H1 (cell line): ENCODE data around the gene BAIAP2. TPM values are rescaled to one million over a fixed set of nuclear protein-coding genes. Genes with fewer than 3 reads are reported as not detected.

ENCODE experiments used
- BRCA1 ChIP-seq: IDR thresholded peaks from 2 replicates; pipeline ENCODE4 v1.6.1; 2012; ENCODE audit warnings: low read depth, low read length, improper control_type of control experiment
- KDM4A ChIP-seq: IDR thresholded peaks from one replicate; pipeline ENCODE4 v1.7.1; 2012; ENCODE audit warnings: low read depth, mild to moderate bottlenecking, moderate library complexity, low read length, inconsistent platforms; ENCODE audit not compliant: severe bottlenecking
- POLR2AphosphoS5 ChIP-seq: IDR thresholded peaks from 2 replicates; pipeline ENCODE4 v1.6.1; 2011; ENCODE audit warnings: low read depth, low read length
- RNF2 ChIP-seq: fragments of 200-900, 300-1000 bp; sonication (generic); IDR thresholded peaks from 2 replicates; pipeline ENCODE4 v1.7.1; 2016; ENCODE audit warnings: borderline replicate concordance, low read depth, mild to moderate bottlenecking, antibody characterized with exemption, low read length; ENCODE audit not compliant: poor library complexity, severe bottlenecking; ENCODE audit errors: missing control alignments
- SP2 ChIP-seq: IDR thresholded peaks from 2 replicates; pipeline ENCODE4 v1.6.1; 2012; ENCODE audit warnings: mild to moderate bottlenecking, low read length, inconsistent platforms
- SUZ12 ChIP-seq: fragments of 200-600 bp; sonication (generic); IDR thresholded peaks from 2 replicates; pipeline ENCODE4 v1.6.1; 2012; ENCODE audit warnings: mild to moderate bottlenecking, inconsistent platforms, low read length, moderate library complexity, mixed read lengths
- ZNF274 ChIP-seq: IDR thresholded peaks from 2 replicates; pipeline ENCODE4 v1.7.0; 2012; ENCODE audit warnings: low read length, borderline replicate concordance; ENCODE audit errors: extremely low read depth
- polyA plus RNA-seq, 7 experiments: library from polyadenylated mRNA; depleted of rRNA in 3 of 7; stranded (reverse) in 5 of 7; unstranded in 2 of 7; fragments of >200 nt in 5 of 7; fragments of 200-250 nt in 2 of 7; gene quantifications; 1 replicate in 5 of 7; 2 replicates in 1 of 7; 4 replicates in 1 of 7; pipeline versions ENCODE4 v1.2.1 to v1.2.3, GENCODE V29; 2011 to 2013; ENCODE audit warnings: missing spikeins in 2 of 7, mixed read lengths in 2 of 7
- total RNA-seq: library from RNA; stranded (reverse); fragmentation: NEBNext Ultra II Directional; extraction: Animal tissue kit (Norgen Biotek cat#: 25700); gene quantifications from 2 replicates; pipeline ENCODE4 v1.2.1, GENCODE V29; 2021
- TF ChIP-seq, protein P1 (sequence below), 3 experiments: IDR thresholded peaks; 1 replicate in 2 of 3; 2 replicates in 1 of 3; pipeline versions ENCODE4 v1.5.1 to v1.6.1; 2011; ENCODE audit warnings: low read length in 3 of 3, mild to moderate bottlenecking in 3 of 3, inconsistent platforms in 2 of 3, low read depth in 1 of 3, moderate library complexity in 1 of 3; ENCODE audit not compliant: insufficient read depth in 1 of 3; ENCODE audit errors: control extremely low read depth in 1 of 3
- TF ChIP-seq, protein P2 (sequence below): IDR thresholded peaks from 2 replicates; pipeline ENCODE4 v1.6.1; 2012; ENCODE audit warnings: low read length, inconsistent platforms

Gene BAIAP2
- total and polyA plus RNA-seq, 2 of the 8 experiments (the other 6 are each of a cell fraction or from before 2014, with no cell fraction given): 10.0 to 22.8 TPM

DNA sequence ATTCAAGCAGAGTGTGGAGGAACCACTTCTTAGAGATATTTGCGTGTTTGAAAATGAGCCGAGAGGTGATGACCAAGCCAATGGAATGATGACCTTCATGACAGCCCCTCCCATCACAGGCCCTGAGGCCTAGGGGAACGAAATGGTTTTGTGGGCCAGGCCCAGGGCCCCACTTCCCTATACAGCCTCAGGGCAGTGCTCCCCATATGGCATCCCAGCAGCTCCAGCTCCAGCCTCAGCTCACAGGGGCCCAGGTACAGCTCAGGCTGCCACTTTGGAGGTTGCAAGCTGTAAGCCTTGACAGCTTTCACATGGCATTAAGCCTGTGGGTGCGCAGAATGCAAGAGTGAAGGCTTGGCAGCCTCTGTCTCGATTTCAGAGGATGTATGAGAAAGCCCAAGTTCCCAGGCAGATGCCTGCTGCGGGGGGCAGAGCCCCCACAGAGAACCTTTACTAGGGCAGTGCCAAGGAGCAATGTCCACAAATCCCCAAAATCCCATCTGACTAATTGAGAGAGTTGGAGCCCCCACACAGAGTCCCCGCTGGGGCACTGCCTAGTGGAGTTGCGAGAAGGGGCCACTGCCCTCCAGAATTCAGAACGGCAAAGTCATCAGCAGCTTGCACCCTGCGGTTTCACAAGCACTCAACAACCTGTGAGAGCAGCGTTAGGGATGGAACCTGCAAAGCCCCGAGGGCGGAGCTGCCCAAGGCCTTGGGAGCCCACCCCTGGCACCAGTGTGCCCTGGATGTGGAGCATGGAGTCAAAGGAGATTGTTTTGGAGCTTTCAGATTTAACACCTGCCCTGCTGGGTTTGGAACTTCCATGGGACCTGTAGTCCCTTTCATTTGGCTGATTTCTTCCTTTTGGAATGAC is 22.1 kb upstream of the BAIAP2 start (continued):
- TF ChIP-seq, protein P1, sequence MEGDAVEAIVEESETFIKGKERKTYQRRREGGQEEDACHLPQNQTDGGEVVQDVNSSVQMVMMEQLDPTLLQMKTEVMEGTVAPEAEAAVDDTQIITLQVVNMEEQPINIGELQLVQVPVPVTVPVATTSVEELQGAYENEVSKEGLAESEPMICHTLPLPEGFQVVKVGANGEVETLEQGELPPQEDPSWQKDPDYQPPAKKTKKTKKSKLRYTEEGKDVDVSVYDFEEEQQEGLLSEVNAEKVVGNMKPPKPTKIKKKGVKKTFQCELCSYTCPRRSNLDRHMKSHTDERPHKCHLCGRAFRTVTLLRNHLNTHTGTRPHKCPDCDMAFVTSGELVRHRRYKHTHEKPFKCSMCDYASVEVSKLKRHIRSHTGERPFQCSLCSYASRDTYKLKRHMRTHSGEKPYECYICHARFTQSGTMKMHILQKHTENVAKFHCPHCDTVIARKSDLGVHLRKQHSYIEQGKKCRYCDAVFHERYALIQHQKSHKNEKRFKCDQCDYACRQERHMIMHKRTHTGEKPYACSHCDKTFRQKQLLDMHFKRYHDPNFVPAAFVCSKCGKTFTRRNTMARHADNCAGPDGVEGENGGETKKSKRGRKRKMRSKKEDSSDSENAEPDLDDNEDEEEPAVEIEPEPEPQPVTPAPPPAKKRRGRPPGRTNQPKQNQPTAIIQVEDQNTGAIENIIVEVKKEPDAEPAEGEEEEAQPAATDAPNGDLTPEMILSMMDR (IDR thresholded peaks at IDR 0.05; ENCODE audit: control extremely low read depth in 1 of 3, insufficient read depth in 1 of 3, low read depth in 1 of 3, low read length in 3 of 3): no peak
- TF ChIP-seq, protein P2, sequence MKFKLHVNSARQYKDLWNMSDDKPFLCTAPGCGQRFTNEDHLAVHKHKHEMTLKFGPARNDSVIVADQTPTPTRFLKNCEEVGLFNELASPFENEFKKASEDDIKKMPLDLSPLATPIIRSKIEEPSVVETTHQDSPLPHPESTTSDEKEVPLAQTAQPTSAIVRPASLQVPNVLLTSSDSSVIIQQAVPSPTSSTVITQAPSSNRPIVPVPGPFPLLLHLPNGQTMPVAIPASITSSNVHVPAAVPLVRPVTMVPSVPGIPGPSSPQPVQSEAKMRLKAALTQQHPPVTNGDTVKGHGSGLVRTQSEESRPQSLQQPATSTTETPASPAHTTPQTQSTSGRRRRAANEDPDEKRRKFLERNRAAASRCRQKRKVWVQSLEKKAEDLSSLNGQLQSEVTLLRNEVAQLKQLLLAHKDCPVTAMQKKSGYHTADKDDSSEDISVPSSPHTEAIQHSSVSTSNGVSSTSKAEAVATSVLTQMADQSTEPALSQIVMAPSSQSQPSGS: no peak
- TF ChIP-seq SUZ12 (no peak), RNF2 (no peak), SP2 (no peak), KDM4A (no peak), BRCA1 (no peak), ZNF274 (no peak), POLR2AphosphoS5 (no peak)
